ENCODE data around the gene NKPD1.
A peak's percentile ranks its signal among the peaks of the same experiment; 100 is the strongest.

The NKPD1 gene, protein sequence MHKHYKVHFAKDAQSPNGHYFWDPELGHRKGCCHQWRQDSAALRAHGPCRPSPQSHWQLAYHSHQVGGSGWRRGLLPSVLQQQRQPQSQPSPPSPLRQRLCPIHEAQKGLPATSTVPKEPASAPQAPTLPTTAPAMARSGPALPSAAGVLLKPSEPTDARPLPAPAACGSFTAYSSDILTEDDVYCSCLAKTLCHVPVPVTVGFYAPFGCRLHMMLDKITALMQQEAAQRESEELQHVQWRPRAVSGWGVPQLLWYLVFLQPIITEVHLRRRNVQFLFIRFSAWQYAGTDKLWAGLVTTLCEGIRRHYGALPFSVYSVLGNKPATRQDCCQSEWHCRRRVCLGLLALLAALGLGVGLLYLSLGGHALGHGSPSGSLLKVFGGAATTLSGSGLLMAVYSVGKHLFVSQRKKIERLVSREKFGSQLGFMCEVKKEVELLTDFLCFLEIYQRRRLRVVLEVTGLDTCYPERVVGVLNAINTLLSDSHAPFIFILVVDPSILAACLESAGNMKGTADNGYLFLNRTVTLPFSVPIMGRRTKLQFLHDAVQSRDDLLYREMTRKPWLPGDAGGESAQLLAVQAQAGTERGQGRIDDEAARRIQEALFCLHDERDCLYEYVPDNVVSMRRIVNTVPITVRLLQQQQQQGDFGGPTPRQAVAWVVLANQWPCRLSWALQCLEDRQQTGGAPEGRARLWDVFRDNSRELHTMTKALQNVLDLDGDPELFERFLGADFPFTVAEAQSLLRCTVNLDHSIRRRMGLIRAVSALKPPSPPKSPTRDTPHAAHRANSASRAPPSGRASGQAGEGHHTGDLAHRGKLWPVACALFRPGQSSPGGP

DNA sequence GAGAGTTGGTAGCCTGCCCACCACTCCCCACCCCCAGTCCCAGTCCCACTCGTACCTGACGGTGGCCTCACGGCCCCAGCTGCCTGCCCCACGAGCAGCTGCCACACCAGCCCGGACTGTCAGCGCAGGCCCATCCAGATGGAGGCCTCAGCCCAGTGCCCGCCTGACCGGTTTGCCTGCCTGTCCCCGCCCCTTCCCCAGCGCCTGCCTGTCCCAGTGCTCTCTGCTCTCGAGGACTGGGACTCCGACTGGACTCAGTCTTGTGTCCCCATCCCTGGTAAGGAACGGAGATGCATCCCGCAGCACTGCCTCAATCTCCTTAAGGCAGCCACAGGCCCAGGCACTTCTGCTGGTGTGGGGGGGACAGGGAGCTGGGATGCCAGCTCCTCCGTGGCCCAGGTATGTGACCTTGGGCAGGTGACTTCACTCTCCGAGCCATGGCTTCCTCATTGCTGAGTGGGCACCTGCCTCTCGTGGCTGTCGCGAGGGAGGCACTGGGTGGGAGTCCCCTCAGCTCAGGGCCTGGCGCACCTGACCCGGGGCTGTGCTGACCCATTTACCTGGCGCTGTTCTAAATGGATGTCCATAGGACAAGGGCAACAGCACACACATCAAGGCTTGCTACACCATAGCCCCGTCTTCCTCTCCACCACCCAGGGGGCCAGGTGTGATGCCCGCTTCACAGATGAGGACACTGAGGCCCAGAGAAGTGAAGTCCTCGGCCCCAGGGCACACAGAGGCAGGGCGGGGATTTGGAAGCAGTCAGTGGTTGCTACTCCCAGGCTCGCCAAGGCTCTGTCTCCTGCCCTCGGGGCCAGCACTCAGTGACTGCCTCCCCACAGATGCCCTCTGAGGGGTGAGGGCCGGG lies at the start of gene NKPD1:
Gene NKPD1 (minus strand): TSS at position 113 of the 868 bp plus-strand sequence. CDS start 832 bp downstream, outside the sequence.
- DNase-seq (ENCODE audit: low spot score), result no peak

DNA sequence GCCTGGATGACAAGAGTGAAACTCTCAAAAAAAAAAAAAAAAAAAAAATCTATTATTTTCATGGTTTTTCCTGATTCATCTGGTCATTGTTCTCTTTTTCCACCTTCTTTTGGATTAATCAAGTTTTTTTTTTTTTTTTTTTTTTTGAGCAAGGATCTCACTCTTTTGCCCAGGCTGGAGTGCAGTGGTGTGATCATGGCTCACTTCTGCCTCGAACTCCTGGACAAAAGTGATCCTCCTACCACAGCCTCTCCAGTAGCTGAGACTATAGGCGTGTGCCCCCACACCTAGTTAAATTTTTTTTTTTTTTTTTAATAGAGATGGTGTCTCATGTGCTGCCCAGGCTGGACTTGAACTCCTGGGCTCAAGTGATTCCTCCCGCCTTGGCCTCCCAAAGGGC lies 45.5 kb upstream of the NKPD1 start:
- no peak for DNase-seq (ENCODE audit: low spot score)

DNA sequence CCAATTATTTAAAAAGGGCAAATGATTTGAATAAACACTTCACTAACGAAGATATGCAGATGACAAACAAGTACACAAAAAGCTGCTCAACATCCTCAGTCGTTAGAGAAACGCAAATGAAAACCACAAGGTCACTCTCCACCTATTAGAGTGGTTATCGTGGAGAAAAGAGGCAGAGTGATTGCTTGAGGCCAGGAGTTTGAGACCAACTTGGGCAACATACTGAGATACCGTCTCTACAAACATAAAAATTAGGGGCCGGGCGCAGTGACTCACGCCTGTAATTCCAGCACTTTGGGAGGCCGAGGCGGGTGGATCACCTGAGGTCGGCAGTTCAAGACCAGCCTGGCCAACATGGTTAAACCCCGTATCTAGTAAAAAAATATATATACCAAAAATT lies 45.0 kb upstream of the NKPD1 start:
- no peak for DNase-seq (ENCODE audit: low spot score)

DNA sequence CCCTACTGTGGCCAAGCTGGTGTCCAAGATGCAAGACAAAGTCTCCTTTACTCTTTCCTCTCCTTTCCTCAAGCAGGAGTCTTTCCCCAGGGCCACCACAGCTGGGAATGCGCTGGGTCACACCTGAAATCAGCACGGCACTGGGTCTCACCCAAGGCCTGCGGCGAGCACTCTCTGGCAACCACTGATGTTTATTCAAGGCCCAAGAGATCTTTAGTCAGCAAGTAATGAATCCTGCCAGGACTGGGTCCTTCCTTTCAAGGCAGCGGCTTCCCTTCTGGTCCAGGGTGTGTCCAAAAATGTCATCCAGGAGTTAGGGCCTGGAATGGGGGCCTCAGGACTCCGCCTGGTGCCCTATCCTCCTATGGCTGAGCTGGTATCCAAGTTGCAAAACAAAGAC lies 41.9 kb upstream of the NKPD1 start:
- DNase-seq (ENCODE audit: low spot score), result no peak

DNA sequence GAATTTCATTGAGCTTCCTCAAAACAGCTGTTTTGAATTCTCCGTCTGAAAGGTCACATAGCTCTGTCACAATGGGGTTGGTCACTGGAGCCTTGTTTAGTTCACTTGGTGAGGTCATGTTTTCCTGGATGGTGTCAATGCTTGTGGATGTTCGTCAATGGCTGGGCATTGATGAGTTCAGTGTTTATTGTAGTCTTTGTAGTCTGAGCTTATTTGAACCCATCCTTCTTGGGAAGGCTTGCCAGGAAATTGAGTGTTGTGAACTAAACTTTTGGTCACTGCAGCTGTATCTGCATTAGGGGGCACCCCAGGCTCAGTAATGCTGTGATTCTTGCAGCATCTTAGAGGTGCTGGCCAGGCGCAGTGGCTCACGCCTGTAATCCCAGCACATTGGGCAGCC lies 39.8 kb upstream of the NKPD1 start:
- no peak for DNase-seq (ENCODE audit: low spot score)

DNA sequence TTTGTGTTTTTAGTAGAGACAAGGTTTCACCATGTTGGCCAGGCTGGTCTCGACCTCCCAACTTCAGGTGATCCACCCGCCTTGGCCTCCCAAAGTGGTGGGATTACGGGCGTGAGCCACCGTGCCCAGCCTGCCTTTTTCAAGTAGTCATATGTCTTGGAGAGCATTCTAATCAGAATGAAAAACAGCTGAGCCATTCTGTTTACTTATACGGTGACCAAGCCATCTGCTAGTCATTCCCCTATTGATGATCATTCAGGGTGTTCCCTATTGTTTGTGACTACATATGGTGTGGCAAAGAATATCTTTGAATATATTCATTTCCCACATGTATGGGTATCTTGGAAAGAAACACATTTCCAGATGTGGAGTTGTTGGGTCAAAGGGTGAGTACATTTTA lies 35.0 kb upstream of the NKPD1 start:
- no peak for DNase-seq (ENCODE audit: low spot score)

DNA sequence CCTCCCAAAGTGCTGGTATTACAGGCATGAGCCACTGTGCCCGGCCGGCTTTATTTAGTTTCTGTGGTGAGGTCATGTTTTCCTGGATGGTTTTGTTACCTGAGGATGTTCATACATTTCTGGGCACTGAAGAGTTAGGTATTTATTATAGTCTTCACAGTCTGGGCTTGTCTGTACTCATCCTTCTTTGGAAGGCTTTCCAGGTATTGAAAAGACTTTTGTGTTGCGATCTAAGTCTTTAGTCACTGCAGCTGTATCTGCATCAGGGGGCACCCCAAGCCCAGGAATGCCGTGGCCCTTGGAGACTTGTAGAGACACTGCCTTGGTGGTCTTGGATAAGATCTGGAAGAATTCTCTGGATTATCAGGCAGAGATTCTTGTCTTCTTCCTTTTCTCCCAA lies 30.6 kb upstream of the NKPD1 start:
- DNase-seq (ENCODE audit: low spot score), result no peak

DNA sequence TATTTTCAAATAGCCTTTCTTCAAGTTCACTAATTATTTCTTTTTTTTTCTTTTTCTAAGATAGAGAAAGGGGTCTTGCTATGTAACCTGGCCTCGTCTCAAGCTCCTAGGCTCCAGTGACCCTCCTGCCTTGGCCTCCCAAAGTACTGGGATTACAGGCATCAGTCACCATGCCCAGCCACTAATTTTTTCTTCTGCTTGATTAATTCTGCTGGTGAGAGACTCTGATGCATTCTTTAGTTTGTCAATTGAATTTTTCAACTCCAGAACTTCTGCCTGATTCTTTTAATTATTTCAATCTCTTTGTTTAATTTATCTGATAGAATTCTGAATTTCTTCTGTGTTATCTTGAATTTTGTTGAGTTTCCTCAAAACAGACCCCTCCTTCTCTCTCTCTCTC lies 29.2 kb upstream of the NKPD1 start:
- no peak for DNase-seq (ENCODE audit: low spot score)

DNA sequence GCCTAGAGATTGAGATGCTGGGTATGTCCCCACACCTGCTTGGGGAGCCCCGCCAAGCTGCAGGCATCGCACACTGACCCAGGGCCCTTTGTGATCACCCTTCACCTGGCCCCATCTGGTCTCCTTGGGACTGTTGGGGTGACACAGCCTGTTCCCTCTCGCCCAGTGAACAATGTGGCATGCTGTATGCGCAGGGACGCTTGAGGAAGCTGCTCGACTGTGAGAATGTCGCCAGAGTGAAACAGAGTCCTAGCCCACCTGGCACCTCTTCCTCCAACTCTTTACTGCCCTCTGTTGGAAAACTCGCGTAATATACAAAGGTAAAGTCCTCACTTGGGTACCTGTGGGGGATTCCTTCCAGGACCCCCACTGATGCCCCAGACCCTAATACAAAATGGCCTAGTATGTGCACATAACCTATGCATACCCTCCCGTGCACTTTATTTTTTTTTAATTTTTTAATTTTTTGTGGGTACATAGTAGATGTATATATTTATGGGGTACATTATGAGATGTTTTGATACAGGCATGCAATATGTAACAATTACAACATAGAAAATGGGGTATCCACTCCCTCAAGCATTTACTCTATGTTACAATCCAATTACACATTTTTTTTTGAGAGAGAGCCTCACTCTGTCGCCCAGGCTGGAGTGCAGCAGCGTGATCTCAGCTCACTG lies 26.8 kb upstream of the NKPD1 start:
- peak; percentile 81 for DNase-seq (ENCODE audit: low spot score)

DNA sequence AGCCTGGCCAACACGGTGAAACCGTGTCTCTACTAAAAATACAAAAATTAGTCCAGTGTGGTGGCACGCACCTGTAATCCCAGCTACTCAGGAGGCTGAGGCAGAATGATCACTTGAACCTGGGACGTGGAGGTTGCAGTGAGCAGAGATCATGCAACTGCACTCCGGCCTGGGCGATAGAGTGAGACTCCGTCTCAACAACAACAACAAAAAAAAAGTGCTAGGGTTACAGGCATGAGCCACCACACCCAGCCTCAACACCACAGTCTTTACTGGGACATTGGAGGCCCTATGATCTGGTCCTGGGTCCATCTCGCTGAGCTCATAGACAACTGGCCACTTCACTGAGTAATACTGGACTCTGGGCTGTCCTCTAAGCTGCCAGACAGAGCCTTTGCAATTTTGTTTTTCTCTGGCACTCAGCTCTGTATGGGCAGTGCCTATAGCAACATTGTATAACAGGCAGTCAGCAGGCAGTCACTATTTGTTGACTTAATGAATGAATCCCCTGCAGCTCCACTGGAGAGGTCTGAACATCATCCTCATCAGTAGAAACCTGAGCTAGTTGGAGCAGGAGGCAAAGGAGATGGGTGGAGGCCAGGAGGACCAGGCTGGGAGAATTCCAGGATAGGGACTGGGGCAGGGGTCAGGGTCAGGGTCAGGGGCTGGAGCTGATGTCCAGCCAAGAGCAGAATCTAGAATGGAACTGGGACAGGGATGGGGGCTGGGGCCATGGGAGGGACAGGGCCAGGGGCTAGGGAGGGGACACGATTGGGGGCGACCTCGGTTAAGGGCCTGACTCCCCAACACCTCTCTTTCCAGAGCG lies 25.9 kb upstream of the NKPD1 start:
- no peak for DNase-seq (ENCODE audit: low spot score)

DNA sequence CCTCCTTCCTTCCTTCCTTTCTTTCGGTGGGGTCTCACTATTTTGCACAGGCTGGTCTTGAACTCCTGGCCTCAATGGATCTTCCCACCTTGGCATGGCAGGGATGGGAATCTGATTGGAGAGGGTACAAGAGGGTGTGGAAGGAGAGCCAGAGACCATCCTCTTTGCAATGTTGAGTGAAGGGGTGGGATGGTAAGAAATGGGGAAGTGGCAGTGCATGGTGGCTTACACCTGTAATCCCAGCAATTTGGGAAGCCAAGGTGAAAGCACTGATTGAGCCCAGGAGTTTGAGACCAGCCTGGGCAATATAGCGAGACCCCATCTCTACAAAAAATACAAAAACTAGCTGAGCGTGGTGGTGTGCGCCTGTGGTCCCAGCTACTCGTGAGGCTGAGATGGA lies 23.3 kb upstream of the NKPD1 start:
- no peak for DNase-seq (ENCODE audit: low spot score)

DNA sequence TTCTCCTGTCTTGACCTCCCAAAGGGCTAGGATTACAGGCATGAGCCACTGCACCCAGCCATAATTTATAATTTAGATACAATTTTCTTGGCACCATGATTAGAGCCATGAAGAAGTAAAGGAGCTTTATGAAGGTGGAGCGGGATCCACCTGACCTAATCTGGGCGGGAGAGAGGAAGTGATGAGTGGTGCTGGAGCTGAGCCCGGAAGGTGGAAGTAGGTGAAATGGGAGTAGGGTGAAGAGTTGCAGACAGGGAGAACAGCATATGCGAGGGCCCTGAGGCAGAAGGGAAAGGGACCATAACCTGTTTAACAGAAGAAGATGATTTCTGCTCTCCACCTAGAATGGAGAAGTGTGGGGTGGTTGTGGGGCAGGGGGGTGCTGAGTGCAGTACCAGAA lies 22.0 kb upstream of the NKPD1 start:
- DNase-seq (ENCODE audit: low spot score), result no peak

DNA sequence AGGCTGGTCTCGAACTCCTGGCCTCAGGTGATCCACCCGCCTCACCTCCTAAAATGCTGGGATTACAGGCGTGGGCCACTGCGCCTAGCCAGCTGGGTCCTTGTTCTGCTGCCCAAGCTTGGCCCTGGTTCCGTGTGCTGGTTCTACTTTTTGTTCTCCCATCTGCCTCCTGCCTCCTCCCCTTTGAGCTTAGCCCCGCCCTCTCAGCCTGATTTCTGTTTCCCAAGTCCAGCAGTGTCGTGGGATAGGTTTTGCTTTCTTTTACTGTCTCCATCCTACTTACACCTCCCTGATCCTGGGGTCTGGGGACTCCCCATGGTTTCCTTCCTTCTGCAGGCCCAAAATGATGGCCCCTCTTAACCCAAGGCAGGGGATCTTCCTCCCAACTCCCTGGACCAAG lies 20.2 kb upstream of the NKPD1 start:
- DNase-seq (ENCODE audit: low spot score), result no peak

DNA sequence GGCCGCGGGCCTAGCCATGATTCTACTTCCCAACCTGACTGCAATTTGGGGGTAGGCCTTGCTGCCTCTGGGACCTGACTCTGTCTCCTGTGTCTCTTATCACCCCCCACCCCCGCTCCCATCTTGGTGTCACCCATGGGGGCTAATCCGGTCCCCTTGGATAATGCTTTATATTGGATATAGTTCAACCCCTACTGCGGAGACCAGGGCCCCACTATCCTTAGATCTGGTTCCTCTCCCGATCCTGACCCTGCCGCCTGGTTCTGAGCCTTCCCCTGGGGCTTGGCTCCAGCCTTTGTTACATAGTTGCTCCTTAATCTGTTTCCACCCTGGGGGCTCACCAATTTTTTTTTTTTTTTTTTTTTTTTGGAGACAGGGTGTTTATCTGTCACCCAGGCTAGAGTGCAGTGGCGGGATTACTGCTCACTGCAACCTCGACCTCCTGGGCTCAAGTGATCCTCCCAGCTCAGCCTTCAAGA lies 19.1 kb upstream of the NKPD1 start:
- no peak for DNase-seq (ENCODE audit: low spot score)

DNA sequence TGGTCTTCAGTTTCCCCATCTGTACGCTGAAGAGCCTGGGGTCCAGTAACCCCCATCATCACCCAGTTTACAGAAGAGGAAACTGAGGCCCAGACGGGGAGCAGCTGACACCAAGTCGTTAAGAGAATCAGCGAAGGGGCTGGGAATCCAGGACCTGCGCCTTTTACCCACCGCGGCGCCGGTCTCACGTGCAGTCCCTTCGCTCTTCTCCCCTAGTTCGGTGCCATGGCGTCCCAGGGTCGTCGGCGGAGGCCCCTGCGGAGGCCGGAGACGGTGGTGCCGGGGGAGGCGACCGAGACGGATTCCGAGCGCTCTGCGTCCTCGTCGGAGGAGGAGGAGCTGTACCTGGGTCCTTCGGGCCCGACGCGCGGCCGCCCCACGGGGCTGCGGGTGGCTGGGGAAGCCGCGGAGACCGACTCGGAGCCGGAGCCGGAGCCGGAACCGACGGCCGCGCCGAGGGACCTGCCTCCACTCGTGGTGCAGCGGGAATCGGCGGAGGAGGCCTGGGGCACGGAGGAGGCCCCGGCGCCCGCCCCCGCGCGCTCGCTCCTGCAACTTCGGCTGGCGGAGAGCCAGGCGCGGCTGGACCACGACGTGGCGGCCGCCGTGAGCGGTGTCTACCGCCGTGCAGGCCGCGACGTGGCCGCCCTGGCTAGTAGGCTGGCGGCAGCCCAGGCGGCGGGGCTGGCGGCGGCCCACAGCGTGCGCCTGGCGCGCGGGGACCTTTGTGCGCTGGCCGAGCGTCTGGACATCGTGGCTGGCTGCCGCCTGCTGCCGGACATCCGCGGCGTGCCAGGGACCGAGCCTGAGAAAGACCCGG lies 18.5 kb upstream of the NKPD1 start:
- peak; percentile 28 for DNase-seq (ENCODE audit: low spot score)

DNA sequence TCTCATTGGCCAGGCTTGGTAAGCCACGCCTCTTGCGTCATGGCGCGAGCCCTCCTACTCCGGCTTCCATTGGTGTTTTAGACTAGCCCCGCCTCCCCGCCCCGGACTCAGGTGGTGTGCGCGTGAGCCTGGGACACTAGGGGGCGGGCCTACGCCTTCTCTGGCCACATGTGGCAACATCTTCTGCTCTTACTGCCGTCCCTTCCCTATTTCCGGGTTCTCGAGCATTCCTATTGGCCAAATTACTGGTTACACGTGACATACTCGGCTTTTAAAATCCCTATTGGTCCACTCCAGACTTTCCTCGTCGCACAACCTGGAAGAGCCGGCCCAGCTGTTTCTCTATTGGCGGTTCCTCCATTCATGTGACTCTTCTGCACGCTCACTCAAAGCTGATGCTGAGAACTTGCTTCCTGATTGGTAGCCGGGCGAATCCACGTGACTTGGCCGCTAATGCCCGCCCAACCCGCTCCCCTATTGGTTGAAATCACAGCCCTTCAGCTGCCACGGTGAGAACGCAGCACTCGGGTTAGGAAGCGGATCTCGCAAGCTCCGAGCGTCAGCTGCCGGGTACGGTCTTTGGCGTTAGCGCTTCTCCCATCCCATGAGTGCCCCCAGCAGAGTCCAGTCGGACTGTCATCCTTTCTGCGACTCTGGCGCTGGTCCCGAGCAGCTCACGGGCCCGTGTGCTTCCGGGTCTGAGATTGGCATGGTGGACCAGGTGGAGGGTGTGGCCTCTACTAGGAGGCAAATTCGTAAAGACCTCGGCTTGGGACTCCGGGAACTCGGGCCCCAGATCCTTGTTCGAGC lies 17.7 kb upstream of the NKPD1 start, which contains the start of gene BLOC1S3:
Gene BLOC1S3 (plus strand): TSS at position 523 of the 810 bp plus-strand sequence. CDS start 513 bp downstream, outside the sequence.
- DNase-seq (ENCODE audit: low spot score), result peak; percentile 98

DNA sequence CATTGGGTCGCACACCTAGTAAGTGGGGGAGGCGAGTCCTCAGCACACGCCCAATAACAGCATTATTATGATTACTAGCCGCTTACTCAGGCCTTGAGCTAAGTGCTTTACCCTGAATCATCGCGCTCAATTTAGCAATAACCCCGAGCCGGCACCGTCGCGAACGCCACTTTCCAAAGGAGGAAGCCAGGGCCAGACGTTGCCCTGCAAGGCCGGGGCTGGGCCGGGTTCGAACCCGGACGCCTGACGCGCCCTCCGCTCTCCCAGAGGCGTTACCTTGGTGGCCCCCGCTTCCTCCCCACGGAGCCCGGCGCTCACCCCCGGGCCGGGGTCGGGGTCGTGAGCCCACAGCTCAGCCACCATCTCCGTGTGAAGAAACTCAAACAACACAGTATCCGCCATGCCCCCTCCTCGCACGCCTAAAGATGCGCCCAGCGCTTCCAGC lies 17.1 kb upstream of the NKPD1 start, which contains the start of gene TRAPPC6A:
Gene TRAPPC6A (minus strand): TSS at position 421 of the 445 bp plus-strand sequence. CDS start 19 bp downstream, at position 402.
- no peak for DNase-seq (ENCODE audit: low spot score)

DNA sequence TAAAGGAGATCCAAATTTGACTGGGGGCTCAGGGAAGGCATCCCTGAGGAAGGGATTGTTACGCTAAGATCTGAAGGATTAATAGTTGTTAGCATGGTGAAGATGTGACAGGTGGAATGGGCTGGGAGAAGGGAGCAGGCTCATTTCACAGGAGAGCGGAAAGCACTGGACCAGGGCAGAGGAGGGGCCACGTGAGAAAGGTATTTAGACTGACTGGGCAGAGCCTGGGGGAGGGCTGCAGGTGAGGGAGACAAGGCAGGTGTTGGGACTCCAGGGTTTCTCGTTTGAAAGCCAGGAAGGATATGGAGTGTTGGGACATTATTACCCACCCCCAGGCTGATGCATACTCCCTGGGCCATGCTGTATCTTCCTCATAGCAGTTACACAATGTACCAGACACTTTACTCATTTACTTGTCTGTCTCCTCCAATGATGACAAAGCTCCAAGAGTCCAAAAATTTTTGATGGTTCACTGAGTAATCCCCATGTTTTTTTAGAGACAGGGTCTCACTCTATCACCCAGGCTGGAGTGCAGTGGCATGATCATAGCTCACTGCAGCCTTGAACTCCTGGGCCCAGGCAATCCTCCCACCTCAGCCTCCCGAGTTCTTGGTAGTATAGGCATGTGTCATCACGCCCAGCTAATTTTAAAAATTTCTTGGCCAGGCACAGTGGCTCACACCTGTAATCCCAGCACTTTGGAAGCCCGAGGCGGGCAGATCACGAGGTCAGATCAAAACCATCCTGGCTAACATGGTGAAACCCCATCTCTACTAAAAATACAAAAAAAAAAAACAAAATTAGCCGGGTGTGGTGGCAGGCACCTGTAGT lies 14.9 kb upstream of the NKPD1 start:
- DNase-seq (ENCODE audit: low spot score), result no peak

Data from germinal center (tissue), 1 donor.